GM19193 (cell line): ENCODE data around the gene SHANK1.

Experiments
- POLR2A ChIP-seq: IDR thresholded peaks from 4 replicates; pipeline ENCODE4 v1.6.1; 2011; ENCODE audit not compliant: insufficient read depth, insufficient read length; ENCODE audit errors: extremely low read depth

SHANK1 gene

DNA sequence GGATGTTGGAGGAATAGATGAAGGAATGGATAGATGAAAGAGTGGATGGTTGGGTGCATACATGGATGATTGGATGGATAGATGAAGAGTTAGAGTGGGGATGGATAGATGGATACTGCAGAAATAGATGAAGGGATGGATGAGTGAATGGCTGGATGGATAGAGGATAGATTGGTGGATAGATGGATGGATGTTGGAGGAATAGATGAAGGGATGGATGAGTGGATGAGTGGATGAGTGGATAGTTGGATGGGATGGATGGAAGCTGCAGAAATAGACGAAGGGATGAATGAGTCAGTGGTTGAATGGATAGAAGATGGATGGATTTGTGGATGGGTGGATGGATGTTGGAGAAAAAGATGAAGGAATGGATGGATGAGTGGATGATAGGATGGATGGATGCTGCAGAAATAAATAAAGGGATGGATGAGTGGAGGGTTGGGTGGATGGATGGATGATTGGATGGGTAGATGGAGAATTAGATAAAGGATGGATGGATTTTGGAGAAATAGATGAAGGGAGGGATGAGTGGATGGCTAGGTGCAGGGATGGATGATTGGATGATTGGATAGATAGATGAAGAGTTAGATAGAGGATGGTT is 75.2 kb downstream of the SHANK1 start:
- TF ChIP-seq POLR2A: no peak

DNA sequence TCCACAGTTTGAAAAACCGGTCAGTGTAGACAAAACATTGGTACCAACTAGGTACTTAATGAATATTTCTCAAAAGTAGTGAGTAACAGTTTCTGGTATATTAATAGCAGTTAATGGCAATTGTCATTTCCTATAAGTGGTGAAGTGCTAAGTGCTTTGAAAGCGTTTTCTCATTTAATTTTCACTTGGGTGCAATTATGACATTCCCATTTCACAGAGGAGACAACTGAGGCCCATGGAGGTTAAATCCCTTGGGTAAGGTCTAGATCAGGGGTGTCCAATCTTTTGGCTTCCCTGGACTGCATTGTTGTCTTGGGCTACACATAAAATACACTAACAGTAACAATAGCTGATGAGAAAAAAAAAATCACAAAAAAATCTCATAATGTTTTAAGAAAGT is 79.2 kb downstream of the SHANK1 start:
- no peak for TF ChIP-seq POLR2A

DNA sequence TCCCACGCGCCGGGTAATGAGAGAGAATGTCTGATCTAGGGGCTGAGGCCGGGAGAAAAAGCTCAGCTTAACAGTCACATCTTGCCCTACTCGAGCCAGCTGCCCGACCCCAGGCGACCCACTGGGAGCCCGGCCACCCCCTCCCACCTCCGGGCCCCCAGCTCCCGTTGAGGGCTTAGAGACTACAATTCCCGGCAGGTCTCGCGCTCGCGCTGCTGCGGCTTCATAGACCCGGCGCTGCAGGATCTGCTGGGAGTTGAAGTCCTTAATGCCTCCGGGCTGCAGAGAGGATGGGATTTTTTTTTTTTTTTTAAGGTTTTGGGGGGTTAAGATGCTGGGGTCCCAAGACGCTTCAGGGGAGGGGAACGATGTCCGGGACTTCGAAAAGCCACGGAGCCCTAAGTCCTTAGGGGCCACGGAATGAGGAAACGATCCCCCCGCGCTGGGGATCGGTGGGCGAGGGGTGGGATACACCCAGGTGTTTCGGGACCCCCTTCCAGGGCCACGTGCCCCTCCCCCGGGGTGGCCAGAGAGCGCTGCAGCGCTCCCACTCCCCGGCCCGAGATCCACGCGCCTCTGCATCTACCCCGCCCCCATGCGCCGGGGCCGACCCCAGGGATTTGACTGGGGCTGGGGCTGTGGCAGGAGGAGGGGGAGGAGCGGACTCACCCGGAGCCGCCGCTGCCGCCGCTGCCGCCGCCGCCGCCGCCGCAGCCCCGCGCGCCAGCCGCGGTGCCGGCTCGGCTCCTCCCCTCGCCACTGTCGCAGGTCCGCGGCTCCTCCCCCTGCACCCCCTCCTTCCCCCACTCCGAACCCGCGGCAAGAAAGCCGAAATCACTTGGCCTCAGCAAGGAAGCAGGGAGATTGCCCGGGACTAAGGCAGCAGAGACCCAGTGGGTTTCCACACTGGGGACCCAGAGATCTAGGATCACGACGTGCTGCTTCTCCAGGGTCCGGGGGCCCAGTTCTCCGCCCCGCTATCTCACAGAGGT is 80.2 kb downstream of the SHANK1 start, which contains the start of gene SYT3:
Gene SYT3, minus strand, starts transcription at position 761 of the 992 bp plus-strand sequence. CDS start 2,470 bp downstream, outside the sequence.
- no peak for TF ChIP-seq POLR2A

DNA sequence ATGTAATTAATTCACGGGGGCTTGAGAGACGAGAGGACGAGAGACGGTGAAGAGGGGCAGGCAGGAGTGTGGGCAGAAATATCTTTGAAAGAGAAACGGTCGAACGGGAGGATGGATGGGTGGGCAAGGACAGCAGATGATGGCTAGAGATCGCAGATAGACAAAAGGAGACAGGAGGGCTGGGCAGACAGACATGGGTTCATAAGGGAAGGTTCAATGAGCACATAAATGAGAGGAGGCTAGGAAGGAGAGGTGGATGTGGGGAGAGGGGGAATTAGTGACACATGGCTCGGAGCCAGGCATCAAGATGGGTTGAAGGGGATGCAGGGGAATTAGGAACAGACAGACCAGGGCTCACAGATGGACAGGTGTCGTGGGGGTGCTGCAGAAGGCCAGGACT is 81.0 kb downstream of the SHANK1 start:
- TF ChIP-seq POLR2A: no peak

DNA sequence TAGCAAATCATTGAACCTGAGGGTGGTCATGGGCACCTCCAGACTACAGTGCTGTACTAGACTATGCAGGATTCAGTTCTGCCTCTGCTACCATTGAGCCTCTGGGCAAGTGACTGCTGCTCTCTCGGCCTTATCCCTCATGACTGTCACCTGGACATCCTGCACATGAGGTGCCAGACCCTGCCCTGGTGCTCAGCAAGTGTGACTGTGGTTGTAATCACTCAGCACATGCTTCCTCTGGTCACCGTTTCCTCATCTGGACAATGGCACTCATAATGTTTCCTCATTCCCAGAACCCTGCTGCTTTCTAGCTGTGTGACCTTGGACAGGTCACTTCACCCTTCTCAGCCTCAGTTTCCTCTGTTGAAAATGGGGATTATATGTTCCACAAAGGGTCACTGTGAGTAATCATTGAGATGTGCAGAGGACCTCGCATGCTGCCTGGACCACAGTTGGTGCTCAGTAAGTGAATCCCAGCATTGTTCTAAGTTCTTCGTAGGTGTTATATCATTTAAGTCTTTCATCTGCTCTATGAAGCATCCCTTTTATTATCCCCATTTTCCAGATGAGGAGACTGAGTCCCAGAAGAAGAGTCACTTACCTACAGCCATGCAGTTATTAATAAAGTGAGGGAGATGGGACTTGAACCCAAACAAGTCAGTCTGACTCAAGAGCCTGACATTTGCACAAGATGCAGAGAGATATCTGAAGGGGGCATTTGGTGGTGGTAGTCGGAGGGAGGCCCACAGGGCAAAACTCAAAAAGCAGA is 83.1 kb downstream of the SHANK1 start:
- no peak for TF ChIP-seq POLR2A

DNA sequence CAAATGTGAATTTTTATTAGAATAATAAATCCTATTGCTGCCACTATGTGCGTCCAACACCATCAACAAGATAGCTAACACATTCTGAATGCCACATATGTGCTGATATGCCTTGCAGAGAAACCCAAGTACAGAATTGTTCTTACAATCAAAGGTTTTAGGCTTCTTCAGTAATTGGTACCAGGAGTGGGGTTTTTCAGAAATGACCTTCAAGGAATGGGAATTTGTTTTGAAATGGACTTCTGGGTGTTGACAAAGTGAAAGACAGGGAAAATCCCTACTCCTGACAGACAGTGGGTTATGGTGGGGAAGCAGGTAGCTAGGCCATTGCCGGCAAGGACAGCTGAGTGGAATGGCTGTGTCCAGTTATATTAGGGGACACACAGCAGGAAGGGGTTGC is 85.6 kb downstream of the SHANK1 start:
- TF ChIP-seq POLR2A: no peak

DNA sequence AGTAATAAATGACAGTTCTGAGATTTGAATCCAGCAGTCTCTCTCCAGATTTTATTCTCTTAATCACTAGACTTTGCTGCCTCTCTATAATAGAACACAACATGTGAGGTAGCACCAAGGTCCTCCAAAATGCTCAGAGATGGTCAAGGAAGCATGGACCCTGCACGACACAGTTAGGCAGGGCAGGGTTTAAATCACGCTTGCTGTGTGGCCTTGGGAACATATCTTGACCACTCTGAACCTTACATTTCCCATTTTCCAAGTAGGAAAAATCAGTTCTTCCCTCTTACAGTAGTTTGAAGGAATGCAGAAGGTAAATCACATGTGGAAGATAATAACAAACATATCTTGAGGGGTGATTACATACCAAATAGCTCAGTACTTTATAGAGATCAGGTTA is 86.2 kb downstream of the SHANK1 start:
- TF ChIP-seq POLR2A: no peak

DNA sequence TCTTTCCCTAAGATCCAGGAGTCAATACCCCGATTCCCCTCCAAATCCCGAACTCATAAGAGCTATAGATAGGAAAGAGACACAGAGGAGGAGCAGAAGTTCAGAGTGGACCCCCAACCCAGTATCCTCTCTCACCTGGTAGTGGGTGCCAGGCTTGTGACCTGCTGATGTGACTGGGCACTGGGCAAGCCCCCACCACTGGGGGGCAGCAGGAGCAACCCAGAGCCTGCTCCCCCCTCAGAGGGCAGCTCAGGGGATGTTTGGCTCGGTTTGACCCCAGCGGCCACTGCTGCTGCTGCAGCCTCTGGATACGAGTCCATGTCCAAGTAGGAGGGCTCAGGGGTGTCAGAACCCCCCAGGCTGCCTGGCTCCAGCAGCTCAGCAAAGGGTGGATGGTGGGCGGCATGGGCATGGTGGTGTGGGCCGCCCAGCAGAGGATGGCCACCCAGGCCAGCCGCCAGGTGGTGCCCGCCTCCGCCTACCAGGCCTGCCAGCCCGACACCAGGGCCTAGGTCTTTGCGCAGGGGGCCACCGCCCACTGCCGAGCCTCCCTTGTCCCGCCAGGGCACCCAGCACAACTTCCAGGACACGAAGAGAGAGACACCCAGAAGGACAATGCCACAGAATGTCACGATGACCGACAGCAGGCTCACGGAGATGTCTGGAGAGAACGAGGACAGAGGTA is 87.3 kb downstream of the SHANK1 start:
- no peak for TF ChIP-seq POLR2A

DNA sequence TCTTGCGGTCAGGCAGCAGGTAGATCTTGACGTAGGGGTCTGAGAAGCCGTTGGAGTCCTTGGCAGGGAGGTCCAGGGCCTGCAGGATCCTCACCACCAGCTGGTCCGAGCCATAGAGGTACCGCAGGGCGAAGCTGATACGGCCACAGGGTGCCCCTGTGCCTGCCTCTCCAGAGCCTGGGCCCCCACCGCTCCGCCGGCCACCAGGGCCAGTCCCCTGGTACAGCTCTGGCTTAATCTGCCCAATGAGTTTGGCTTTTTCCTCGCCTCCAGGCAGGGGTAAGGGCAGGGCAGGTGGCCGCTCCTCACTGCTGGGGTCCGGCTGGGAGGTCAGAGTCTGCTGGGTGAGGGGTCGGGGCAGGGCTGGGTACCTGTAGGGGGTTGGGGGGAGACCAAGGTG is 89.8 kb downstream of the SHANK1 start:
- no peak for TF ChIP-seq POLR2A

DNA sequence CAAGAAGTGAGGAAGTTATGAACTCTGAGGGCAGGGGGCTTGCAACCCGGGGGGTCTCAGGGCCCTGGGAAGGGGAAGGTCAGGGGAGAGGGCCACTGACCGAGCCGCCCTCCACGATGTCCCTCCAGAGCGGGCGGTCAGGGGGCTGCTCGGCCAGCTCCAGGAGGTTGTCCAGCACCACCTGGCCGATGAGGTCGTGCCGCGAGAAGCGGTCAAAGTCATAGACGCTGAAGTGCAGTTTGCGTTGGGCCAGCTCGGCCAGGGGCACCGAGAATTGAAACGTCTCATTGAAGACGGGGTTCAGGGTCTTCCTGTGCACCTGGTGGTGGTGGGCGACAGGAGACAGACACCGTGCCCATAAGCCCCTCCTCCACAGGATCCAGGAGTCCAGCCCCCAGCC is 90.4 kb downstream of the SHANK1 start:
- TF ChIP-seq POLR2A: no peak

DNA sequence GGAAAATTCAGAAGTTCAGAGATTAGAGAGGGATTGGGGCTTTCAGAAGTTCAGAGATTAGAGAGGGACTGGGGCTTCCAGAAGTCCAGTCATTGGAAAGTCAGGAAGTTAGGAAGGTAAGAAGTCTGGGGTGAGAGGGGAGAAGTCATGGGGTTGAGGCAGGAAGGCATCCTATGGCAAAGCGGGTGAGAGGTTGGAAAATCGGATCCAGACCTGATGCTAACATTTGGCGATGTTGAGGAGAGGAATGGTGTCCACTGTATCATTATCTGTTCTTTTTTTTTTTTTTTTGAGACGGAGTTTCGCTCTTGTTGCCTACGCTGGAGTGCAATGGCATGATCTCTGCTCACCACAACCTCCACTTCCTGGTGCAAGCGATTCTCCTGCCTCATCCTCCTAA is 91.1 kb downstream of the SHANK1 start:
- no peak for TF ChIP-seq POLR2A

DNA sequence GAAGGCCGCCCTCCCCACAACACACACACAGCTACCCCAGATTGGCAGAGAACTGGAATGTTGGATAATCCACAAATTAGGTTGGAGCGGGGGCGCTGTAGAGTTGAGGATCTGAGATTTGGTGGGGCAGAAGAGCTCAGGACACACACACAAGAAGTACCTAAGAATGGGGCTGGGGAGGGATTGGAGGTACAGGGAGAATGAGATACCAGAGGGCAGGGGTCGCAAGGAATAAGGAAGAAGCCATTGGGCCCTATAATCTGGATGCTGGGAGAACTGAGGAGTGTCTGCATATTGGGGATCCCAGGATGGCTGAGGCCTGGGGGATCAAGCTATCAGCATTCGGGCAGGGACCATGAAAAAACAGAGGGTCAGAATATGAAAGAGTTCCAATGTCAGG is 91.5 kb downstream of the SHANK1 start:
- TF ChIP-seq POLR2A: no peak

DNA sequence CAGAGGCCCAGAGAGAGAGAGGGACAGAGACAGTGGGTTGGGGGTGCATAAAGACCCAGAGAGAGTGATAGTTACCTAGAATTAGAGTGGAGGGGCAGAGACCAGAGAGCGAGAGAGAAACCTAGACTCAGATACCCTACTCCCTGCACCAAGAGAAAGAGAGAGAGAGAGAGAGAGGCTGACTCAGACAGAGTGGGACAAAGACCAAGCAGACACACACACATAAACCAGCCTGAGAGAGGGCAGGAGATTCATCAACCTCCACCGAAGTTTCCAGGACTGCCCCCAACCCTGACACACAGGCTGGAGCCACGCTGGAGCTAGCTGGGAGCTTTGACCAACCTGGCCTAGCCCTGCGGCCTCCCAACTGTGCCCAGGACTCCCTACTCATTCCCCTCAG is 92.8 kb downstream of the SHANK1 start:
- no peak for TF ChIP-seq POLR2A

DNA sequence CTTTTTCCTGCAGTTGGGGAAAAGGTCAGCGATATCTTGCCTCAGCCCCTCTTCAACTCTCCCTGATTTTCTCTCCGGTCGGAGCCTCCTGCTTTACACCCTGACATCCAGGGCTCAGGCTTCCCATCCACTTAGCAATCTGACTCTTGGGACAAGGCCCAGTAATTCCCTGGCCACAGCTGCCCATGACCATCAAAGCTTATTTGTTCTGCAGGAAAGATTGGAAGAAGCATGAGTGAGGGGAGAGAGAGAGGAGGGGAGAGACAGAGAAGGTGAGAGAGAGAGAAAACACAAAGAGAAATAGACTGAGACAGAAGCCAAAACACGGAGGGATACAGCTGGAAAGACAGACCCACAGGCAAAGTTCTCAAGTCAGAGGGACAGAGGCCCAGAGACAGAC is 93.6 kb downstream of the SHANK1 start:
- TF ChIP-seq POLR2A: no peak

DNA sequence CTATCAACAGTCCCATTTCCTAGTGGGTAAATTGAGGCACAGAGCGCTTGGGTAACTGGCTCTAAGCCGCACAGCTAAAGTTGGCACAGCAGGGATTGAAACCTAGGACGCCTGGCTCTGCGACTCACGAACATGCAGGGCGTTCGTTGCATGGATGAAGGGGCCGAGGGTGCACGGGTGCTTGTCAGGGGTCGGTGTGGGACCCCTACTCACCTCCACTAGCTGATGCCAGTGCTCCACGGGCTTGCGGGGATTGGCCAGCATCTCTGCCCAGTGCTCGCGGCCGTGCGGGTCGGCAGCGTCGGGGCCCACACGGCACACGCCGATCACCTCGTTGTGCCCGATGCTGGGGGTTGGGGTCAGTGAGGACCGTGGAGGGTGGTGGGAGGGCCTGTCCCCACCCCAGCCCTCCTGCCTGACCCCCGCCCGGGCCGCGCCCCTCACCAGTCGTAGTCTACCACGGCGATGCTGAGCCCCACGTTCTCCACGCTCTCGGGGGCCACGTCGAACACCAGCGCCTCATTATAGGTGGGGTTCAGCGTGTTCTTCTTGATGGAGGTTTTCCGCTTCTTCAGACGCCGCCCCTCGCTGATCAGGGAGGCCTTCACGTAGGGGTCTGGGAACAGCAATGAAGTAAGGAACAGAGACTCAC is 94.5 kb downstream of the SHANK1 start:
- TF ChIP-seq POLR2A: no peak
